ENCODE data around the gene GTF3C5. TPM values are rescaled to one million over a fixed set of nuclear protein-coding genes. Genes with fewer than 3 reads are reported as not detected.
"Not testable (repeated sequence)": the region's sequence is repeated elsewhere in the genome, so short reads cannot be mapped to it uniquely, and the experiment has no call there.

The GTF3C5 gene
- total and polyA plus RNA-seq, 4 donors = 17.8 to 91.6 (median 39.2) TPM

- Histone ChIP-seq H3K4me1 (ENCODE audit: control insufficient read depth in 1 of 2, insufficient read depth in 2 of 2, low read length in 2 of 2) (no peaks in the 10 kb centered on the region), H3K27ac (ENCODE audit: low read depth in 1 of 2, low read length in 2 of 2) (no peak overlapping the region), H3K9me3 (ENCODE audit: control insufficient read depth, low read length) (no peaks in the 10 kb centered on the region), H3K4me3 (ENCODE audit: low read length in 2 of 2) (no peak overlapping the region), H3K36me3 (ENCODE audit: control insufficient read depth in 1 of 2, insufficient read depth in 2 of 2, low read length in 1 of 2) (no peaks in the 10 kb centered on the region), H3K27me3 (ENCODE audit: control insufficient read depth in 1 of 2, insufficient read depth in 2 of 2, low read length in 1 of 2) (no peaks in the 10 kb centered on the region)
- no peak for ATAC-seq (ENCODE audit: low FRiP score)
- peak in 1 of 2 donors; percentile 51 for DNase-seq
- intact Hi-C loops (cut with DNase I) = no loop called here
- WGBS, 2 donors = 78 to 81% methylated on average over 12 of the region's 12 CpGs
Observed at GRCh38 chr9:133058550-133059320, 27.9 kb downstream of the GTF3C5 start.

DNA sequence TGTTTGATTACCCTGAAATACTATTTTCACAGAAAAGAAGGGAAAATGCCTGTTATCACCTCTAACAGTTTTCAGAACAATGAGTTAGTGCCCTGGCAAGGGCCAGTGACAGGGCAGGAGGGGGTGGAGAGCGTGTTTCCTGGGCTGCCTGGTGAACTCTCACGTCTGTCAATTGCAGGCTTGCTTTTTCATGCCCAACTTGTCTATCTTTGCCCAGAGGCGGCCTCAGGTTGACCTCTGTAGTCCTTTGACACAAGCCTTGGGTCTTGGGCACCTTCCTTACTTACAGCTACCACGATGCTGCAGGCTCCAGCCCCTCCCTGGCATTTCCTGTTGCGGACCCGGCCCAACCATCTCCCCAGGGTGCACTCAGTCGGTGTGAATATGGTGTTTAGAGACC lies 28.8 kb downstream of the GTF3C5 start:
- H3K27me3 ChIP-seq (ENCODE audit: control insufficient read depth in 1 of 2, insufficient read depth in 2 of 2, low read length in 1 of 2) = no peaks in the 10 kb centered on the region
- DNase-seq (peak in 1 of 2 donors; percentile 41), ATAC-seq (ENCODE audit: low FRiP score) (no peak)
- no peaks in the 10 kb centered on the region for H3K36me3 ChIP-seq (ENCODE audit: control insufficient read depth in 1 of 2, insufficient read depth in 2 of 2, low read length in 1 of 2)
- H3K4me3 ChIP-seq (ENCODE audit: low read length in 2 of 2) = no peak overlapping the region
- H3K9me3 ChIP-seq (ENCODE audit: control insufficient read depth, low read length) = no peaks in the 10 kb centered on the region
- 55 to 60% methylated on average over 7 of the region's 7 CpGs for WGBS, 2 donors
- H3K4me1 ChIP-seq (ENCODE audit: control insufficient read depth in 1 of 2, insufficient read depth in 2 of 2, low read length in 2 of 2) = no peaks in the 10 kb centered on the region
- no peak overlapping the region for H3K27ac ChIP-seq (ENCODE audit: low read depth in 1 of 2, low read length in 2 of 2)
- intact Hi-C loops (cut with DNase I) = no loop called here

- Histone ChIP-seq H3K27me3 (ENCODE audit: control insufficient read depth in 1 of 2, insufficient read depth in 2 of 2, low read length in 1 of 2) (no peaks in the 10 kb centered on the region), H3K27ac (ENCODE audit: low read depth in 1 of 2, low read length in 2 of 2) (no peak overlapping the region), H3K4me1 (ENCODE audit: control insufficient read depth in 1 of 2, insufficient read depth in 2 of 2, low read length in 2 of 2) (no peaks in the 10 kb centered on the region), H3K36me3 (ENCODE audit: control insufficient read depth in 1 of 2, insufficient read depth in 2 of 2, low read length in 1 of 2) (no peaks in the 10 kb centered on the region), H3K9me3 (ENCODE audit: control insufficient read depth, low read length) (no peaks in the 10 kb centered on the region), H3K4me3 (ENCODE audit: low read length in 2 of 2) (no peak overlapping the region)
- DNase-seq (peak in 1 of 2 donors; percentile 43), ATAC-seq (ENCODE audit: low FRiP score) (no peak)
- intact Hi-C loops (cut with DNase I) = no loop called here
- 74 to 84% methylated on average over 5 to 6 of the region's 6 CpGs for WGBS, 2 donors
Observed at GRCh38 chr9:133060417-133060841, 29.6 kb downstream of the GTF3C5 start.

DNA sequence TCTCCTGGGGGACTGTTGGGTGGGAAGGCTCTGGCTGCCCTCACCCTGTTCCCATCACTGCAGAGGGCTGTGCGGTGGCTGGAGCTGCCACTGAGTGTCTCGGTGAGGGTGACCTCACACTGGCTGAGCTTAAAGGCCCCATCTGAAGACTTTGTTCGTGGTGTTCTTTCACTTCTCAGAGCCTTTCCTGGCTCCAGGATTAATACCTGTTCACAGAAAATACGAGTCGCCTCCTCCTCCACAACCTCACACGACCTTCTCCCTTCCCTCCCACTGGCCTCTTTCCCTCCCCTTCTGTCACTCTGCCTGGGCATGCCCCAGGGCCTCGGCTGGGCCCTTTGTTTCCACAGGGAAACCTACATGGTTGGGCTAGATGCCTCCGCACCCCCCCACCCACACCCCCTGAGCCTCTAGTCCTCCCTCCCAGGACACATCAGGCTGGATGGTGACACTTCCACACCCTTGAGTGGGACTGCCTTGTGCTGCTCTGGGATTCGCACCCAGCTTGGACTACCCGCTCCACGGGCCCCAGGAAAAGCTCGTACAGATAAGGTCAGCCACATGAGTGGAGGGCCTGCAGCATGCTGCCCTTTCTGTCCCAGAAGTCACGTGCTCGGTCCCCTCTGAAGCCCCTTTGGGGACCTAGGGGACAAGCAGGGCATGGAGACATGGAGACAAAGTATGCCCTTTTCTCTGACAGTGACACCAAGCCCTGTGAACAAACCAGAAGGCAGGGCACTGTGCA lies 30.4 kb downstream of the GTF3C5 start:
- not testable (repeated sequence) for H3K4me3 ChIP-seq (ENCODE audit: low read length in 2 of 2)

GRCh38 chr9:133061764-133062145 lies 31.0 kb downstream of the GTF3C5 start, which contains the start of gene CEL:
Gene CEL (plus strand): TSS chr9:133061981. CDS start chr9:133062003, 22 bp downstream.
- H3K4me1 ChIP-seq (ENCODE audit: control insufficient read depth in 1 of 2, insufficient read depth in 2 of 2, low read length in 2 of 2); H3K36me3 ChIP-seq (ENCODE audit: control insufficient read depth in 1 of 2, insufficient read depth in 2 of 2, low read length in 1 of 2); H3K9me3 ChIP-seq (ENCODE audit: control insufficient read depth, low read length); intact Hi-C loops (cut with DNase I); H3K4me3 ChIP-seq (ENCODE audit: low read length in 2 of 2); H3K27me3 ChIP-seq (ENCODE audit: control insufficient read depth in 1 of 2, insufficient read depth in 2 of 2, low read length in 1 of 2); H3K27ac ChIP-seq (ENCODE audit: low read depth in 1 of 2, low read length in 2 of 2); ATAC-seq (ENCODE audit: low FRiP score): not testable (repeated sequence)
- peak in 1 of 2 donors; percentile 23 for DNase-seq
- 74 to 78% methylated on average over 2 to 5 of the region's 9 CpGs for WGBS, 2 donors

More for the DNA sequence above, 30.4 kb downstream of the GTF3C5 start:
- H3K36me3 ChIP-seq (ENCODE audit: control insufficient read depth in 1 of 2, insufficient read depth in 2 of 2, low read length in 1 of 2); H3K27me3 ChIP-seq (ENCODE audit: control insufficient read depth in 1 of 2, insufficient read depth in 2 of 2, low read length in 1 of 2); H3K9me3 ChIP-seq (ENCODE audit: control insufficient read depth, low read length); H3K4me1 ChIP-seq (ENCODE audit: control insufficient read depth in 1 of 2, insufficient read depth in 2 of 2, low read length in 2 of 2); ATAC-seq (ENCODE audit: low FRiP score); intact Hi-C loops (cut with DNase I); H3K27ac ChIP-seq (ENCODE audit: low read depth in 1 of 2, low read length in 2 of 2): not testable (repeated sequence)
- WGBS, 2 donors = 57 to 61% methylated on average over 13 to 14 of the region's 14 CpGs
- DNase-seq = peak in 1 of 2 donors; percentile 57

- H3K4me1 ChIP-seq (ENCODE audit: control insufficient read depth in 1 of 2, insufficient read depth in 2 of 2, low read length in 2 of 2); H3K27me3 ChIP-seq (ENCODE audit: control insufficient read depth in 1 of 2, insufficient read depth in 2 of 2, low read length in 1 of 2); H3K4me3 ChIP-seq (ENCODE audit: low read length in 2 of 2); intact Hi-C loops (cut with DNase I); H3K9me3 ChIP-seq (ENCODE audit: control insufficient read depth, low read length); ATAC-seq (ENCODE audit: low FRiP score); H3K27ac ChIP-seq (ENCODE audit: low read depth in 1 of 2, low read length in 2 of 2); H3K36me3 ChIP-seq (ENCODE audit: control insufficient read depth in 1 of 2, insufficient read depth in 2 of 2, low read length in 1 of 2): not testable (repeated sequence)
- 63 to 73% methylated on average over 2 to 4 of the region's 8 CpGs for WGBS, 2 donors
- peak in 1 of 2 donors; percentile 55 for DNase-seq
Observed at GRCh38 chr9:133062569-133062968, 31.8 kb downstream of the GTF3C5 start.

- no peak overlapping the region for H3K4me3 ChIP-seq (ENCODE audit: low read length in 2 of 2)
- H3K36me3 ChIP-seq (ENCODE audit: control insufficient read depth in 1 of 2, insufficient read depth in 2 of 2, low read length in 1 of 2) = no peaks in the 10 kb centered on the region
- intact Hi-C loops (cut with DNase I) = no loop called here
- H3K27me3 ChIP-seq (ENCODE audit: control insufficient read depth in 1 of 2, insufficient read depth in 2 of 2, low read length in 1 of 2) = no peaks in the 10 kb centered on the region
- peak in 1 of 2 donors; percentile 55 for DNase-seq
- no peak overlapping the region for H3K27ac ChIP-seq (ENCODE audit: low read depth in 1 of 2, low read length in 2 of 2)
- 83 to 89% methylated on average over 8 of the region's 8 CpGs for WGBS, 2 donors
- no peaks in the 10 kb centered on the region for H3K9me3 ChIP-seq (ENCODE audit: control insufficient read depth, low read length)
- ATAC-seq (ENCODE audit: low FRiP score) = no peak
- H3K4me1 ChIP-seq (ENCODE audit: control insufficient read depth in 1 of 2, insufficient read depth in 2 of 2, low read length in 2 of 2) = no peaks in the 10 kb centered on the region
Observed at GRCh38 chr9:133063159-133063499, 32.3 kb downstream of the GTF3C5 start.

DNA sequence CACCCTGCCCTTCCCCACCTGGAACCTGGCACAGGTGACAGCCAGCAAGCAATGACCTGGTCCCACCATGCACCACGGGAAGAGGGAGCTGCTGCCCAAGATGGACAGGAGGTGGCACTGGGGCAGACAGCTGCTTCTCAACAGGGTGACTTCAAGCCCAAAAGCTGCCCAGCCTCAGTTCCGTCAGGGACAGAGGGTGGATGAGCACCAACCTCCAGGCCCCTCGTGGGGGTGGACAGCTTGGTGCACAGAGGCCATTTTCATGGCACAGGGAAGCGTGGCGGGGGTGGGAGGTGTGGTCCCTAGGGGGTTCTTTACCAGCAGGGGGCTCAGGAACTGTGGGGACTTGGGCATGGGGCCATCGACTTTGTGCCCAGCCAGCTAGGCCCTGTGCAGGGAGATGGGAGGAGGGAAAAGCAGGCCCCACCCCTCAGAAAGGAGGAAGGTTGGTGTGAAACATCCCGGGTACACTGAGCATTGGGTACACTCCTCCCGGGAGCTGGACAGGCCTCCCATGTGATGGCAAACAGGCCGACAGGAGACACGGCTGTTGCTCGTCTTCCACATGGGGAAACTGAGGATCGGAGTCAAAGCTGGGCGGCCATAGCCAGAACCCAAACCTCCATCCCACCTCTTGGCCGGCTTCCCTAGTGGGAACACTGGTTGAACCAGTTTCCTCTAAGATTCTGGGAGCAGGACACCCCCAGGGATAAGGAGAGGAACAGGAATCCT lies 32.9 kb downstream of the GTF3C5 start:
- no peak for ATAC-seq (ENCODE audit: low FRiP score)
- H3K4me1 ChIP-seq (ENCODE audit: control insufficient read depth in 1 of 2, insufficient read depth in 2 of 2, low read length in 2 of 2) = no peaks in the 10 kb centered on the region
- WGBS, 2 donors = 83 to 85% methylated on average over 14 of the region's 14 CpGs
- H3K27ac ChIP-seq (ENCODE audit: low read depth in 1 of 2, low read length in 2 of 2) = no peak overlapping the region
- H3K9me3 ChIP-seq (ENCODE audit: control insufficient read depth, low read length) = no peaks in the 10 kb centered on the region
- intact Hi-C loops (cut with DNase I) = no loop called here
- no peaks in the 10 kb centered on the region for H3K27me3 ChIP-seq (ENCODE audit: control insufficient read depth in 1 of 2, insufficient read depth in 2 of 2, low read length in 1 of 2)
- DNase-seq = peak in 1 of 2 donors; percentile 51
- H3K4me3 ChIP-seq (ENCODE audit: low read length in 2 of 2) = no peak overlapping the region
- H3K36me3 ChIP-seq (ENCODE audit: control insufficient read depth in 1 of 2, insufficient read depth in 2 of 2, low read length in 1 of 2) = no peaks in the 10 kb centered on the region
